T-helper 1 cell treated with Interleukin-12 subunit alpha and Interleukin-12 subunit beta and Interleukin-4 antibody, amounts not matched to agents 30 ng/mL and 1 ng/mL, for 36 hours (primary cell): Measurements from ENCODE around the gene CCL22. TPM values are rescaled to one million over a fixed set of nuclear protein-coding genes. Genes with fewer than 3 reads are reported as not detected.

Experiments
- total RNA-seq: library from RNA; stranded (reverse); gene quantifications from 2 replicates; pipeline ENCODE4 v1.2.3, GENCODE V29; 2022

The CCL22 gene
- total RNA-seq, 1 donor from 2014 or later: 0.71 TPM

Other genes with a start within 250 kb of the CCL22 start
- gene PSME3IP1, start 172.7 kb upstream of the CCL22 start, total RNA-seq: 115 and 135 TPM in 2 replicates
- 38.3 TPM in 2 replicates for gene RSPRY1, start 172.5 kb upstream of the CCL22 start, total RNA-seq
- gene ARL2BP, start 113.5 kb upstream of the CCL22 start, total RNA-seq: 40.7 and 41.5 TPM in 2 replicates
- gene PLLP, start 74.1 kb upstream of the CCL22 start, total RNA-seq: 0.34 TPM in 2 replicates
- not detected in 2 replicates for gene CX3CL1, start 13.7 kb downstream of the CCL22 start, total RNA-seq
- gene CCL17, start 46.0 kb downstream of the CCL22 start, total RNA-seq: 0.56 and 0.98 TPM in 2 replicates
- gene CIAPIN1, start 88.6 kb downstream of the CCL22 start, total RNA-seq: 67.4 and 70.8 TPM in 2 replicates
- 39.1 and 41.3 TPM in 2 replicates for gene COQ9, start 88.7 kb downstream of the CCL22 start, total RNA-seq
- gene POLR2C, start 103.9 kb downstream of the CCL22 start, total RNA-seq: 73.2 and 74.5 TPM in 2 replicates
- 2.6 and 3.6 TPM in 2 replicates for gene DOK4, start 127.7 kb downstream of the CCL22 start, total RNA-seq
- gene CCDC102A, start 177.8 kb downstream of the CCL22 start, total RNA-seq: 11.2 and 11.9 TPM in 2 replicates
- 13.8 and 15.5 TPM in 2 replicates for gene ADGRG5, start 183.9 kb downstream of the CCL22 start, total RNA-seq